Large intestine (tissue), 3 donors: ENCODE measurements around the gene OSBPL9. TPM values are rescaled to one million over a fixed set of nuclear protein-coding genes. Genes with fewer than 3 reads are reported as not detected.

Experiments
- DNase-seq, 2 donors: peaks; one replicate each; pipeline versions ENCODE4 v3.0.0 to v3.0.0-alpha.2; 2013
- H3K27ac ChIP-seq: one replicate; pipeline ENCODE4 v1.5.1; 2013; ENCODE audit warnings: low read length
- H3K27me3 ChIP-seq: 2 replicates; pipeline ENCODE4 v1.6.1; 2013; ENCODE audit warnings: low read length; ENCODE audit not compliant: control insufficient read depth, insufficient read depth
- H3K36me3 ChIP-seq: 2 replicates; pipeline ENCODE4 v1.6.1; 2013; ENCODE audit warnings: low read length; ENCODE audit not compliant: control insufficient read depth, insufficient read depth
- H3K4me1 ChIP-seq: one replicate; pipeline ENCODE4 v1.6.1; 2013; ENCODE audit warnings: low read length; ENCODE audit not compliant: control insufficient read depth, insufficient read depth
- H3K4me3 ChIP-seq: one replicate; pipeline ENCODE4 v1.5.1; 2013; ENCODE audit warnings: low read length
- H3K9me3 ChIP-seq: one replicate; pipeline ENCODE4 v1.6.1; 2013; ENCODE audit warnings: mild to moderate bottlenecking, low read depth, low read length, moderate library complexity; ENCODE audit not compliant: control insufficient read depth
- WGBS: methylation state at CpG from one replicate; pipeline ENCODE4 v1.1.5; 2013; ENCODE audit warnings: low lambda C conversion rate; ENCODE audit not compliant: insufficient coverage; 5-methylcytosine and 5-hydroxymethylcytosine counted together
- polyA plus RNA-seq: library from polyadenylated mRNA; unstranded; fragments of 120-200 nt; gene quantifications from one replicate; pipeline ENCODE4 v1.2.1, GENCODE V29; 2013

The OSBPL9 gene
- polyA plus RNA-seq, 1 donor: 64.1 TPM

DNA sequence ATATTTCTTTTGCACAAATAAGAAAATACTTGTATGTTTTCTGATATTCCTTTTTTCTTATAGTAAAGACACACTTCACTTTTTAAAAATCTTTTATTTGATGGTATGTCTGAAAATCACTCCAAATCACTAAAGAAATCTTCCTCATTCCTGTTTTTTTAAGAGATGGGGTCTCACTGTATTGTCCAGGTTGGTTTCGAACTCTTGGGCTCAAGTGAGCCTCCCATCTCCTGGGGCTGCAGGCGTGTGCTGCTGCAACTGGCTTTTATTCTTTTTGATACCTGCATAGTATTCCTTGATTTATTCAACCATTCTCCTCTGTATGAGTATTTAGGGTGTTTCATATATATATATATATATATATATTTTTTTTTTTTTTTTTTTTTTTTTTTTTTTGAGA lies 88.1 kb downstream of the OSBPL9 start:
- no peaks in the 10 kb centered on the region for H3K4me1 ChIP-seq
- WGBS: 100% methylated on average over 1 of the region's 2 CpGs

DNA sequence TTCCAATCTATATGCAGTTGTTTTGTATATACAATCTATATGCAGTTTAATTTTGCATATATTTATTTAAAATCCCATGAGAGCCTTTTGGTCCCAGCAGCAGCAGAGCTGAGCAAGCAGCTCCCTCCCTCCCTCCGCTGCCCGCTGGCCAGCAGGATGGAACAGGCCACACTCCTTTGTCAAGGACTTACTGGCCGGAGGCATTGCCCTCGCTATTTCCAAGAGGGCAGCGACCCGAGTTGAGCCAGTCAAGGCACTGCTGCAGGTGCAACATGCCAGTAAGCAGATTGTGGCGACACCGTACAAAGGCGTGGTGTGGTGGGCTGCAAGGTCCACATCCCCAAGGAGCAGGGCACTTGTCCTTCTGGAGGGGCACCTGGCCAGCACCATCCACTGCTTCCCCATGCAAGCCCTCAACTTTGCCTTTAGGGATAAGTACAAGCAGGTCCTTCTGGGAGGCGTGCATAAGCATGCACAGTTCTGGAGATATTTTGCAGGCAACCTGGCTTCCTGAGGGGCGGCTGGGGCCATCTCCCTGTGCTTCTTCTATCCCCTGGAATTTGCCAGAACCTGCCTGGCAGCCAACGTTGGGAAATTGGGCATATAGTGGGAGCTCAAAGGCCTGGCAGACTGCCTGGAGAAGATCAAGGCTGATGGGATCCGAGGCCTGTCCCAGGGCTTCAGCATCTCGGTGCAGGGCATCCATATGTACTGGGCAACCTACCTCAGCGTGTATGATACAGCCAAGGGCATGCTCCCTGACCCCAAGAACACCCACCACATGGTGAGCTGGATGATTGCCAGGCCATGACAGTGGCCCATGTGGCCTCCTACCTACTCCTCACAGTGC lies 92.2 kb downstream of the OSBPL9 start:
- peaks cover 4% of the 10 kb centered on the region for H3K9me3 ChIP-seq
- no peaks in the 10 kb centered on the region for H3K4me1 ChIP-seq
- DNase-seq: no peak
- peaks cover 6% of the 10 kb centered on the region for H3K36me3 ChIP-seq
- no peaks in the 10 kb centered on the region for H3K27me3 ChIP-seq
- no CpG with 5 or more reads among the region's 15 CpGs for whole genome bisulfite sequencing
- H3K27ac ChIP-seq: no peak overlapping the region
- H3K4me3 ChIP-seq: no peak overlapping the region

More for the DNA sequence above, 88.1 kb downstream of the OSBPL9 start:
- H3K9me3 ChIP-seq: no peaks in the 10 kb centered on the region
- H3K27me3 ChIP-seq: no peaks in the 10 kb centered on the region
- H3K27ac ChIP-seq: no peak overlapping the region
- no peak overlapping the region for H3K4me3 ChIP-seq
- H3K36me3 ChIP-seq: peaks cover 6% of the 10 kb centered on the region
- DNase-seq: no peak

DNA sequence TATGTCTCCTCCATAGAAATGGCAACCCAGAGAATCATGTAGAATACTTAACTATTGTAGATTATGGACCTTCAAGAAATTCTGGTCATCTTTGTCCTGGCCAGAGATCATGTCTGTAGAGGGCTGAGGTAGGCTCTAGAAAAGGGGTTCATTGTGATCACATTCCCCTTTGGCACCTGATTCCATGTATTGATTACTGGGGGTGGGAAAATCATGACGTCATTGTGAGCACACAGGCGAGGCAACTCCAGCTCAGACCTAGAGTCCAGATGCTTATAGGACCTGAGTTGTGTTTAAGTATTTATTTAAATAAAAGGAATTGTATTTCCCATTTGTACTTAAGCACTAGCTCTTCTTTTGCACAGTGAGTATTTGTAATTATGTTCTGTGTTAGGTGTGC lies 93.1 kb downstream of the OSBPL9 start:
- Histone ChIP-seq H3K36me3 (peaks cover 10% of the 10 kb centered on the region), H3K4me3 (no peak overlapping the region), H3K9me3 (peaks cover 4% of the 10 kb centered on the region), H3K27me3 (no peaks in the 10 kb centered on the region), H3K27ac (no peak overlapping the region), H3K4me1 (no peaks in the 10 kb centered on the region)
- DNase-seq: no peak
- WGBS: no CpG with 5 or more reads among the region's 2 CpGs

DNA sequence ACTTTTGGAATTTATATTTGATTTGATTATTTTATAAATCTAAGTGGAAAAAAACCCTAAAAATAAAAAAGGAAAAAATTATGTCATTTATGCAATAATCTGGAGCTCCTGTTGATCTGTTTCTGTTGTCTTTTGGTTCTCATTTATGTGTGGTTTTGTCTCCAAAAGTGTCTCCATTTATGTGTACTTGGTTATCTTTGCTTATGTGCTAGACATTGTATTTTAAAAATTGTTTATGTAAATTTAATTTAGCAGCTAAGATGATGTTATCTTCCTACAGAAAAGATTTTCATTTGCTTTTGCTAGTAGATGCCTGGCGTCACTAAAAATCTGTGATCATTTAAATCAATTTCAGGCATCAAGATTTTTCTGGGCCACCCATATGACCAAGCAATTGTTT lies 95.7 kb downstream of the OSBPL9 start:
- Histone ChIP-seq H3K27ac (no peak overlapping the region), H3K9me3 (peaks cover 4% of the 10 kb centered on the region), H3K4me1 (no peaks in the 10 kb centered on the region), H3K36me3 (peaks cover 10% of the 10 kb centered on the region), H3K4me3 (no peak overlapping the region), H3K27me3 (no peaks in the 10 kb centered on the region)
- WGBS: 100% methylated on average over 1 of the region's 1 CpG
- no peak for DNase-seq

- Histone ChIP-seq H3K4me3 (no peak overlapping the region), H3K9me3 (peaks cover 4% of the 10 kb centered on the region), H3K27me3 (no peaks in the 10 kb centered on the region), H3K36me3 (peaks cover 7% of the 10 kb centered on the region), H3K27ac (no peak overlapping the region), H3K4me1 (no peaks in the 10 kb centered on the region)
- DNase-seq: no peak
- 83% methylated on average over 2 of the region's 8 CpGs for WGBS
These were observed 97.6 kb downstream of the OSBPL9 start for GRCh38 chr1:51714374-51715019.

DNA sequence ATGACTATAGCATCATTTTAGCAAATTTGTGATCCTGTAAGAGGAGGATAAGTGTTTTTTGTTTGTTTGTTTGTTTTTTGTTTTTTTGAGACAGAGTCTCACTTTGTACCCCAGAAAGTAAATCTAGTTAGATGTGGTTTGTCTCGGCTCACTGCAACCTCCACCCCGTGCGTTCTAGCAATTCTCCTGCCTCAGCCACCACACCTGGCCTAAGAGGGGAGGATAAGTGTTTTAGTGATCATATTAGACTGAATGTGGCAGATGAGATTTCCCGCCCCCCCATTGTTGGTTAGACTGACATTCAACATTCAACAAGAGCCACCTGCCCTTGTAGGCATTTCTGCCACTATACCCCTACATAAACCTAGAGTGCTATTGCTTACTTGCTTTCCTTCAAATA lies 98.5 kb downstream of the OSBPL9 start:
- peaks cover 4% of the 10 kb centered on the region for H3K9me3 ChIP-seq
- peaks cover 4% of the 10 kb centered on the region for H3K36me3 ChIP-seq
- H3K27ac ChIP-seq: no peak overlapping the region
- no CpG with 5 or more reads among the region's 4 CpGs for WGBS
- DNase-seq: no peak
- no peak overlapping the region for H3K4me3 ChIP-seq
- H3K27me3 ChIP-seq: no peaks in the 10 kb centered on the region
- no peaks in the 10 kb centered on the region for H3K4me1 ChIP-seq

DNA sequence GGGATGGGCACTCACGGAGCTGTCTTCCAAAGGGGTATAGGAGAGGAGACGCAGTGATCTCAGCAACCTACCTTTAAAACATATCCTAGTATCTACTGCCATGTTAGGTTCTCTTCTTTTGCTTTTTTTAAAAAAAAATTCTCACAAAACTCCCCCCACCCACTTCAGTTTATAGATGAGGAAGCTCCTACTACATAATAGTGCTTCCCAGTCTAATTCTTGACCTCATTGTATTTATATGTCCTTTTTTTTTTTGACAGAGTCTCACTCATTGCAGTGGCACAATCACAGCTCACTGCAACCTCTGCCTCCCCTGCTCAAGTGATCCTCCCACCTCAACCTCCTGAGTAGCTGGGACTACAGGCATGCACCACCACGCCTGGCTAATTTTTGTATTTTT lies 99.9 kb downstream of the OSBPL9 start:
- no peak overlapping the region for H3K4me3 ChIP-seq
- peaks cover 4% of the 10 kb centered on the region for H3K9me3 ChIP-seq
- no peak for DNase-seq
- H3K27me3 ChIP-seq: no peaks in the 10 kb centered on the region
- WGBS: no CpG with 5 or more reads among the region's 3 CpGs
- no peaks in the 10 kb centered on the region for H3K4me1 ChIP-seq
- H3K36me3 ChIP-seq: peaks cover 4% of the 10 kb centered on the region
- H3K27ac ChIP-seq: no peak overlapping the region

DNA sequence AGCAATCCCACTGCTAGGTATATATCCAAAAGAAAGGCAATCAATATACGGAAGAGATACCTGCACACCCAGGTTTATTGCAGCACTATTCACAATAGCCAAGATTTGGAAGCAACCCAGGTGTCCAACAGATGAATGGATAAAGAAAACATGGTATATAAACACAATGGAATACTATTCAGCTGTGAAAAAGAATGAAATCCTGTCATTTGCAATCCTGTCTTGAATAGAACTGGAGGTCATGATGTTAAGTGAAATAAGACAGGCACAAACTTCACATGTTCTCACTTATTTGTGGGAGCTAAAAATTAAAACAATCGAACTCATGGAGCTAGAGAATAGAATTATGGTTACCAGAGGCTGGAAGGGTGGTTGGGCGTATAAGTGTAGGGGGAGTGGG lies 101.0 kb downstream of the OSBPL9 start:
- H3K36me3 ChIP-seq: peaks cover 4% of the 10 kb centered on the region
- H3K4me3 ChIP-seq: no peak overlapping the region
- H3K4me1 ChIP-seq: no peaks in the 10 kb centered on the region
- WGBS: 100% methylated on average over 1 of the region's 3 CpGs
- H3K27me3 ChIP-seq: no peaks in the 10 kb centered on the region
- no peaks in the 10 kb centered on the region for H3K9me3 ChIP-seq
- DNase-seq: no peak
- H3K27ac ChIP-seq: no peak overlapping the region

DNA sequence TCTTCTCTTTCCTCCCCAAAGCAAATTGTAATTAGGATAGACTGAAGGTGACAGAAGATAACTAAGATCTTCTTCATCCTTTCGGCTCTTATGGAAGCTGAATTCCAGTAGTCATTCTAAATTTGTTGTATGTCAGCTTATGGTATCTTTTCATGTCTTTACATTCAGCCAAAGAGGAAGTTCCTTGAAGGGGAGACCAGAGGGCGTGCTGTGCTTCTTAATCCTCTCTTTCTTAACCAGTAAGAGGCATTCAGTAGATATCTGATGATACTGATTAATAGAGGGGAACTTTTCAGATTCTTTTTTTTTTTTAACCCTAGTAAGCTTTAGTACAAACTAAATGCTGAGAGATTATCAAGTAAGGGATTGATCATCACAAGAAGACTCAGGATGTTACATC lies 102.3 kb downstream of the OSBPL9 start:
- WGBS: no CpG with 5 or more reads among the region's 2 CpGs
- no peak overlapping the region for H3K27ac ChIP-seq
- no peak overlapping the region for H3K4me3 ChIP-seq
- no peaks in the 10 kb centered on the region for H3K4me1 ChIP-seq
- no peaks in the 10 kb centered on the region for H3K9me3 ChIP-seq
- peaks cover 4% of the 10 kb centered on the region for H3K36me3 ChIP-seq
- no peaks in the 10 kb centered on the region for H3K27me3 ChIP-seq
- DNase-seq: no peak

DNA sequence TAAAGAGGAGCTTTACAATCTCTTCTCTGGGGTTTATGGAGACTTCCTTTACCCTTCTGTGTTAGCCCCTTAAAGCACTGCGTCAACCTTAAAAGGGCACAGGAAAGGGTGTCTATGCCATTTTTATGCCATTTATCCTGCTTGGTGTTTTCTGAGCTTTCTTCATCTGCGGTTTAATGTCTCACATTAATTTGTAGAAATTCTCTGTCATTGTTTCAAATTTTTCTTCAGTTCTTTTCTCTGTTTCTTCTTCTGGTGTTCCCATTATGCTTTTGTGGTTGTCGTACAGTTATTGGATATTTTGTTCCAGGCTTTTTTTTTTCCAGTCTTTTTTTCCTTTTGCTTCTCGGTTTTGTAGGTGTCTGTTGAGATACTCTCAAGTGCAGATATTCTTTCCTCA lies 107.9 kb downstream of the OSBPL9 start:
- 93% methylated on average over 3 of the region's 4 CpGs for WGBS
- Histone ChIP-seq H3K4me3 (no peak overlapping the region), H3K9me3 (no peaks in the 10 kb centered on the region), H3K4me1 (no peaks in the 10 kb centered on the region), H3K27ac (no peak overlapping the region), H3K27me3 (no peaks in the 10 kb centered on the region), H3K36me3 (no peaks in the 10 kb centered on the region)
- DNase-seq: no peak

GRCh38 chr1:51726051-51726450 lies 109.2 kb downstream of the OSBPL9 start:
- DNase-seq: no peak
- Histone ChIP-seq H3K4me1 (peaks cover 4% of the 10 kb centered on the region), H3K27ac (no peak overlapping the region), H3K4me3 (no peak overlapping the region), H3K36me3 (no peaks in the 10 kb centered on the region), H3K9me3 (no peaks in the 10 kb centered on the region), H3K27me3 (no peaks in the 10 kb centered on the region)
